Right lobe of liver (tissue), 6 donors: Measurements from ENCODE around the gene BCAS2. TPM values are rescaled to one million over a fixed set of nuclear protein-coding genes. Genes with fewer than 3 reads are reported as not detected.

Experiments
- ATAC-seq, 4 donors: fragments of 200-7000 bp; cut with Tn5 transposase; one replicate each; pipeline ENCODE4 v1.9.1; 2020; ENCODE audit warnings: mild to moderate bottlenecking in 4 of 4, moderate library complexity in 4 of 4
- DNase-seq, 3 donors: peaks; one replicate each; pipeline ENCODE4 v3.0.0-alpha.2; 2020
- H3K27ac ChIP-seq, 3 donors: fragments of 200-600 bp; one replicate each; pipeline ENCODE4 v1.8.0; 2022
- H3K27me3 ChIP-seq, 2 donors: fragments of 200-600 bp; one replicate each; pipeline ENCODE4 v1.8.0; 2022
- H3K36me3 ChIP-seq, 4 donors: fragments of 200-600 bp; sonication (generic) in 1 of 4; one replicate each; pipeline versions ENCODE4 v1.5.1 to v1.8.0; 2017 to 2022; ENCODE audit warnings: control low read depth in 1 of 4
- H3K4me1 ChIP-seq, 4 donors: fragments of 200-600 bp; sonication (generic) in 1 of 4; one replicate each; pipeline versions ENCODE4 v1.5.1 to v1.8.0; 2017 to 2022; ENCODE audit warnings: control low read depth in 1 of 4
- H3K4me3 ChIP-seq, 3 donors: fragments of 200-600 bp; one replicate each; pipeline ENCODE4 v1.8.0; 2022
- H3K9me3 ChIP-seq, 4 donors: fragments of 200-600 bp; sonication (generic) in 1 of 4; one replicate each; pipeline versions ENCODE4 v1.5.1 to v1.8.0; 2017 to 2022; ENCODE audit warnings: control low read depth in 1 of 4
- CTCF ChIP-seq, 4 donors: fragments of 200-600 bp in 3 of 4; fragments of 450-650 bp in 1 of 4; IDR thresholded peaks; one replicate each; pipeline versions ENCODE4 v1.5.1 to v1.8.0; 2016 to 2022; ENCODE audit warnings: antibody characterized with exemption in 4 of 4, mild to moderate bottlenecking in 2 of 4
- POLR2A ChIP-seq: fragments of 450-650 bp; IDR thresholded peaks from one replicate; pipeline ENCODE4 v1.6.1; 2017; ENCODE audit warnings: antibody characterized with exemption, mild to moderate bottlenecking
- WGBS: methylation state at CpG from one replicate; pipeline ENCODE4 v1.1.6; 2018; ENCODE audit warnings: low coverage, low lambda C conversion rate; ENCODE audit not compliant: insufficient coverage; ENCODE audit errors: missing lambda C conversion rate; 5-methylcytosine and 5-hydroxymethylcytosine counted together
- intact Hi-C, 2 donors: fragments of 100-400 bp; cut with DNase I; formaldehyde crosslinking; loops; one replicate each; pipeline versions ENCODE4 v1.11.2 to v1.14.1; 2022
- total RNA-seq, 6 experiments: library from RNA; depleted of rRNA in 2 of 6; stranded (reverse); fragments of >200 nt in 2 of 6; fragmentation: NEBNext Ultra II Directional in 3 of 6; extraction: Animal tissue kit (Norgen Biotek cat#: 25700) in 3 of 6; gene quantifications; one replicate each; pipeline versions ENCODE4 v1.1.0 to v1.2.4, GENCODE V29; 2016 to 2023
- donor health status: DM: no; HTN: yes; CAD: no.
- donor health status: DM: no; HTN: no; CAD: no.
- donor health status: DM: no; HTN: no; CAD: no.
- donor health status: DM: no; HTN: yes; CAD: no.
- donor health status: DM: no; HTN: yes; CAD: no.

The BCAS2 gene
- total RNA-seq, 6 experiments from 2014 or later = 16.4 to 32.0 (median 22.6) TPM

- 36% methylated on average over 4 of the region's 4 CpGs for WGBS
- TF ChIP-seq CTCF (IDR thresholded peaks at IDR 0.05) = no peak
- DNase-seq = no peak
- H3K36me3 ChIP-seq = no peaks in the 10 kb centered on the region
- intact Hi-C loops = no loop called here
- ATAC-seq = no peak
- no peak overlapping the region for H3K4me3 ChIP-seq
- H3K27me3 ChIP-seq = no peaks in the 10 kb centered on the region
- H3K4me1 ChIP-seq = no peaks in the 10 kb centered on the region
- H3K27ac ChIP-seq = no peak overlapping the region
- no peaks in the 10 kb centered on the region for H3K9me3 ChIP-seq
Measured at GRCh38 chr1:114549137-114549536, 32.3 kb downstream of the BCAS2 start.

GRCh38 chr1:114547076-114547475 is 34.3 kb downstream of the BCAS2 start:
- H3K4me3 ChIP-seq = no peak overlapping the region
- no peaks in the 10 kb centered on the region for H3K4me1 ChIP-seq
- H3K27me3 ChIP-seq = no peaks in the 10 kb centered on the region
- 71% methylated on average over 1 of the region's 1 CpG for WGBS
- TF ChIP-seq POLR2A = no peak
- intact Hi-C loops = no loop called here
- H3K9me3 ChIP-seq = no peaks in the 10 kb centered on the region
- no peak overlapping the region for H3K27ac ChIP-seq
- H3K36me3 ChIP-seq = no peaks in the 10 kb centered on the region
- ATAC-seq (no peak), DNase-seq (no peak)

- no peaks in the 10 kb centered on the region for H3K9me3 ChIP-seq
- intact Hi-C loops = no loop called here
- 95% methylated on average over 2 of the region's 2 CpGs for WGBS
- H3K27ac ChIP-seq = no peak overlapping the region
- TF ChIP-seq CTCF (IDR thresholded peaks at IDR 0.05) (no peak), POLR2A (no peak)
- no peak for DNase-seq
- no peak overlapping the region for H3K4me3 ChIP-seq
- H3K36me3 ChIP-seq = no peaks in the 10 kb centered on the region
- ATAC-seq = no peak
- H3K4me1 ChIP-seq = no peaks in the 10 kb centered on the region
- H3K27me3 ChIP-seq = no peaks in the 10 kb centered on the region
Measured at GRCh38 chr1:114545796-114546195, 35.6 kb downstream of the BCAS2 start.

GRCh38 chr1:114545315-114545714 is 36.1 kb downstream of the BCAS2 start:
- Histone ChIP-seq H3K4me3 (no peak overlapping the region), H3K27me3 (no peaks in the 10 kb centered on the region), H3K27ac (no peak overlapping the region), H3K36me3 (no peaks in the 10 kb centered on the region), H3K4me1 (no peaks in the 10 kb centered on the region), H3K9me3 (no peaks in the 10 kb centered on the region)
- DNase-seq (no peak), ATAC-seq (no peak)
- WGBS = 71% methylated on average over 1 of the region's 1 CpG
- intact Hi-C loops = no loop called here
- no peak for TF ChIP-seq POLR2A

GRCh38 chr1:114540821-114541220 is 40.6 kb downstream of the BCAS2 start:
- intact Hi-C loops = no loop called here
- Histone ChIP-seq H3K9me3 (no peaks in the 10 kb centered on the region), H3K4me3 (no peak overlapping the region), H3K36me3 (no peaks in the 10 kb centered on the region), H3K27ac (no peak overlapping the region), H3K27me3 (no peaks in the 10 kb centered on the region), H3K4me1 (no peaks in the 10 kb centered on the region)
- DNase-seq (no peak), ATAC-seq (no peak)
- WGBS = 47% methylated on average over 6 of the region's 6 CpGs
- no peak for TF ChIP-seq CTCF (IDR thresholded peaks at IDR 0.05)
- TF ChIP-seq POLR2A = no peak

- intact Hi-C loops = no loop called here
- TF ChIP-seq POLR2A (no peak), CTCF (IDR thresholded peaks at IDR 0.05) (no peak)
- no peaks in the 10 kb centered on the region for H3K27me3 ChIP-seq
- no peaks in the 10 kb centered on the region for H3K9me3 ChIP-seq
- H3K36me3 ChIP-seq = no peaks in the 10 kb centered on the region
- no peaks in the 10 kb centered on the region for H3K4me1 ChIP-seq
- ATAC-seq = no peak
- 23% methylated on average over 3 of the region's 3 CpGs for WGBS
- H3K27ac ChIP-seq = no peak overlapping the region
- DNase-seq = no peak
- no peak overlapping the region for H3K4me3 ChIP-seq
Measured at GRCh38 chr1:114540272-114540671, 41.1 kb downstream of the BCAS2 start.
